ENCODE results near the gene KCNJ3.

The KCNJ3 gene

DNA sequence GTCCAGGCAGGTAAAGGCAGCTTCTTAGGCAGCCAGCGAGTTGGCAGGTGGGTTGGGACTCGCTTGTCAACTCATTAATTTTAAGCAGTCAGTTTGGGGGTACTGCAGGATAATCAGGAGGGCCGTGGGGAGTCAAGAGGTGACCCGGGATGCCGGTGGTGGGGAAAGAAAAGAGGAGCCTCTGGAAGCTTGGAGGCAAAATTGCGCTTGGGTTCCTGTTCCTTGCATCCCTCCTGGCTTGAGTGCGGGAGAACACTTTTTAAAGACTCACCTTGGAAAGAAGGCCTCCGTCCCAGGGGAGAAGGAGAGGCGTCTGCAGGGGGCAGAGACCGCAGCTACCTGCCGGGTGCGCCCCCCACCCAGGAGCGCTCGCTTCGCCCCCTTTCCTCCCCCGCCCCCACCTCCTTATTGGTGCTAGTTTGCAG is at the start of gene KCNJ3:
Gene KCNJ3 (plus strand): TSS at position 400 of the 425 bp plus-strand sequence. CDS start 81 bp downstream, outside the sequence.
- DNase-seq, result no peak

DNA sequence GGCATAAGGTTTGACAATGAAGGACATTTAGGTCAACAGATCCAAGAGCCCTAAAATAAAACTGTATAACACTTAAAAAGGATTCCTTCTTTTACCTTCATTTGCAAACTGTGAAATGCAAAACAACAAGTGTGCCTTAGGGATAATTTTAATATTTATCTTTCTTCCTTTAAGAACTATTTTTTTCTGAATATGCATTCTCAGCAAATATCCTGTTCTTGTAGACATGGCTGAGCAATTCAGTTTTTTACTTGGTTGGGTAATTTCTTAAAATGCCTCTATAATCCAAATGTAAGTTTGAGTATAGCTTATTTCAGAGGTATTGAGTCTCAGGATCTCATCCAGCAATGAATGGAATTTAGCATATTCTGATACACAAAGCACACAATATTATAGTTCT is 43.0 kb upstream of the KCNJ3 start:
- no peak for DNase-seq

DNA sequence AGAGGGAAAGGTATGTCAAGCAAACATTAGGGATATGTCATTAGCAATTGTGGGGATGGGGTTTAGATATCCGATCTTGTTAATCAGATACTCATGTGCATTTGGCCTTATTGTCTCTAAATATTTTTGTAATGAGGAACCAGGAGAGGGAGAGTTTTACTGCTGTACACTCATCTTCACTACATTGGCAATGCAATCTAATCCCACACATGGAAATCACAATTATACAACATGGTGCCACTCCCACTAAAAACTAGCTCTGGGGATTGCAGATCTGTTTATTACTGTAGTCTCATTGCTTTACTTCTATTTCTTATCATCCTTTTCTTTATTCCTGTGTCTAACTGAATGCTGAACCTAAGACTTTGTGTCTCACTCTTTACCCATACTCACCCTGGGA is 39.6 kb upstream of the KCNJ3 start:
- DNase-seq, result no peak

GRCh38 chr2:154664248-154664647 is 34.2 kb upstream of the KCNJ3 start:
- DNase-seq, result no peak

GRCh38 chr2:154670083-154670482 is 28.4 kb upstream of the KCNJ3 start:
- DNase-seq, result no peak

- no peak for DNase-seq
These were observed 24.8 kb upstream of the KCNJ3 start for GRCh38 chr2:154673694-154674093.

DNA sequence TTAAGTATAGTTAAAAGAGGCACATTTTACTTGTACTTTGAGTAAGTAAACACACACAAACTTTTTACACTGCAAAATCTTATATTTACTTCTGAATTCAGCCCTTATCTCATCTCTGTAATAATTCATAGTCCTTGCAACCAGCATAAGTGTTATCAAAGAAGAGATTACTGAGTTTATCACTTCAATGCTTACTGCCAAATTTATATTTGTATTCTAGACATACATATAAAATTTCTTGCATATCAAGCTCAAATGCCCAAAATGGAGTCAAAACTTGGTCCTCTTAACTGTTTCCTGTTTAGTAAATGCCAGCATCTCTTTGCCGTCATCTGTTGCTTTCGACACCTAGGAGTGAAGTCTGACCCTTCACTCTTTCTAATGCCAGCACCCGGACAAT is 21.1 kb upstream of the KCNJ3 start:
- DNase-seq, result no peak

DNA sequence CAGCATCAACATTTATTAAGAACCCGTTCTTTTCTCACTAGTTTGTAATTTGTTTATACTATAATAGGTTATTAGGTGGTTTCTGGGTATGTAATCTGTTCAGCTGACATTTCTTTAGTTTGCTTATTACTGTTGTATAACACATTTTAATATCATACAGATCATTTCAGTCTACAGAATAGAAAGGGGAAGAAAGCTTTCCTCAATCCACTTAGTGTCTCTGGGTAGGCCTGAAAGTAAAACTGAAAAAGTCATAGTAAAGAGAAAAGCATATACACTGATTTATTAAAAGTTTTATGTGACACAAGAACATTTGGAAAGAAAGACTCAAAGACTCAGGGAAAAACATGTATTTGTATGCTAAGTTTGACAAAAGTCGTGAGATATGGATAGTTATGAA is 16.8 kb upstream of the KCNJ3 start:
- DNase-seq, result no peak

GRCh38 chr2:154686162-154686561 is 12.3 kb upstream of the KCNJ3 start:
- DNase-seq, result no peak

DNA sequence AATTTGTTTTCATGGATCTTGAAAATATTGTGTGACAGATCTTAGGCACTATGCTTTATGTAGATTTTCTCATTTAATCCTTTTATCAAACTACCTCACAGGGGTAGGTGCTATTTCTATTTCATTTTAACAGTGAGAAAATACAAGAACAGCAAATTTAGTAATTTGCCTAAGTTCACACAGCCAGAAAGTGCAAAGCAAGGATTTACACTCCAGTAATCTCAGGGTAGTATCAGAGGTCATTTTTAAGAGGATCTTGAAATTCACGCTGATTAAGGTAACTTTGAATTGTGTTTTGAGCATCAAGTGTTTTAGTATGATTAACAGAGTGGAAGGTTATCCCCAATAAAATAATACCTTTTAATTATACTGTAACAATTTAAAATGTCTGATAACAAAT is 10.1 kb upstream of the KCNJ3 start:
- no peak for DNase-seq

- no peak for DNase-seq
These were observed 9.3 kb upstream of the KCNJ3 start for GRCh38 chr2:154689158-154689557.

DNA sequence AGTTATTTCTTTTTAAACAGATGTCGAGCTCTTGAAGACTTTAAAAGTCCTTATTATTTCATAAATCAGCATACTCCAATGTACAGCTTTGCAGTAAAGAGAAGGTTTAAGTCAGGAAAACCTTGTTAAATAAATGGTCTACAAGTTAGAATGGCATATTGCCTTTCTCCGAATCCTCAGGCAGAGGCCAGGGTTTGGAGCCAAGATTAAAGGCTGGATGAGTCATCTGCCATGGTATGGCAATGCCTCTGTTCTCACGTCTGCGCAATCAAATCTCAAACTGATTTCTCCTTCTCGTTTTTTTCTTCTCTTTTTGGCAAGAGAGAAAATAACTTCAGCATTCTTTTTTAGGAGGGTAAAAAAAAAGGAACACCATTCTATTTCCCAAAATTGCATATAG is 5.6 kb upstream of the KCNJ3 start:
- no peak for DNase-seq

GRCh38 chr2:154693741-154694340 is 4.7 kb upstream of the KCNJ3 start:
- no peak for DNase-seq

DNA sequence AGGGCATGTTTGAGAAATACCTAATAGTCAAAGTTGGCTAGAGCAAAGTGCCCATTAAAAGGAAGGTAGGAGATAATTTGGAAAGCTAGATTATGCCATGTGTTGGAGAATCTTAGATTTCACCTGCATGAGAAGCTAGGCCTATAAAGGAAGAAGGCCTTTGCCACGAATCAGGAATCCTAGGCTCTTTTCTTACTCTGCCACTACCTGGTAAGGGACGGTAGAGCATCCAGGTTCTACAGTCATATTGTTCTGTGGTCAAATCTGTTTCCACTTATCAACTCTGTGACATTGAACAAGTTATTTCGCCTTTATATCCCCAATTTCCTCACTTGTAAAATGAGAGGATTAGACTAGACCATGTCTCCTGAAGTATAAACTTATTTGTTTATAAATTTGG is 3.6 kb upstream of the KCNJ3 start:
- DNase-seq, result no peak

GRCh38 chr2:154696369-154696768 is 2.1 kb upstream of the KCNJ3 start:
- DNase-seq, result no peak

- DNase-seq, result no peak
These were observed 1.6 kb upstream of the KCNJ3 start for GRCh38 chr2:154696810-154697417.

- no peak for DNase-seq
These were observed 860 bp upstream of the KCNJ3 start for GRCh38 chr2:154697418-154698252.

DNA sequence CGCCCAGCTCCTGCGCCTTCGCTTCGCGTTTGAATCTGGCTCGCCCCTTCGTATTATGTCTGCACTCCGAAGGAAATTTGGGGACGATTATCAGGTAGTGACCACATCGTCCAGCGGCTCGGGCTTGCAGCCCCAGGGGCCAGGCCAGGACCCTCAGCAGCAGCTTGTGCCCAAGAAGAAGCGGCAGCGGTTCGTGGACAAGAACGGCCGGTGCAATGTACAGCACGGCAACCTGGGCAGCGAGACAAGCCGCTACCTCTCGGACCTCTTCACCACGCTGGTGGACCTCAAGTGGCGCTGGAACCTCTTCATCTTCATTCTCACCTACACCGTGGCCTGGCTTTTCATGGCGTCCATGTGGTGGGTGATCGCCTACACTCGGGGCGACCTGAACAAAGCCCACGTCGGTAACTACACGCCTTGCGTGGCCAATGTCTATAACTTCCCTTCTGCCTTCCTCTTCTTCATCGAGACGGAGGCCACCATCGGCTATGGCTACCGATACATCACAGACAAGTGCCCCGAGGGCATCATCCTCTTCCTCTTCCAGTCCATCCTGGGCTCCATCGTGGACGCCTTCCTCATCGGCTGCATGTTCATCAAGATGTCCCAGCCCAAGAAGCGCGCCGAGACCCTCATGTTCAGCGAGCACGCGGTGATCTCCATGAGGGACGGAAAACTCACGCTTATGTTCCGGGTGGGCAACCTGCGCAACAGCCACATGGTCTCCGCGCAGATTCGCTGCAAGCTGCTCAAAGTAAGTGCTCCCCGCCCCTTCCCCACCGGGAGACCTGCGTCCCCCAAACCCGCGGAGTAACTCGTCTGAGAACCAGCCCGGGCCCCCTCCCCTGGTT is 453 bp downstream of the KCNJ3 start:
- no peak for DNase-seq

DNA sequence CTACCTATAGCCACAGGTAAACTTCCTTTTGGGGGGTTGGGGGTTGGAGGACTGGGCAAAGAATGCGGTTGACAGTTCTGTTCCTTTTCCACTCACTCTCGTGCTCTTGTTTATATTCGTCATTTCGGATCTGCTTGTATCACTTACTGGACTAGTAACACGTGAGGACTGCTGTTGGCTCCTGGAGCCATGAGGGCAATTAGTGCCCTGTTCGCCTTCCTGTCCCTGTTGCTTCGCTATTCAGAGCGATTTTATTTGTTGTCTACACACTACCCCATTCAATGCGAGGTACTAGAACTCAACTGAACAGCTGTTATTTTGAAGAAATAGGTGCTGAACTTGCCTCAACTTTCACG is 1.1 kb downstream of the KCNJ3 start:
- no peak for DNase-seq

- no peak for DNase-seq
These were observed 1.6 kb downstream of the KCNJ3 start for GRCh38 chr2:154700136-154700535.

DNA sequence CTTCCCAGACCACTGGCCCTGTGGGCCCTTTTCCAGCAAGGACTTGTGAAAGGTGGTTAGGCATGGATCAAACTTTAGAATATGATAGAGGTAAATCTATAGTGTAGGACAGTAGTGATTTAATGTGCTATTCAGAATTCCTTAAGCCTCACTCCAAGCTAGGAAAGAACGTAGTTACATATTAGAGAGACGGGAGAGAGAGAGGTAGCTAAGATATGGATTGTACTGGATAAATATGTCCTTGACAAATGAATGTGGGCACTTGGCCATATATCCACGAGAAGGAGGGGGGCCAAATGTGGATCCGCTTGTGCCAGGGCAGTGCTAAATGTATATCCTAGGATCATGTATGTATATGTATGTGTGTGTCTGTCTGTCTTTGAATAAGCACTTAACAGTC is 6.5 kb downstream of the KCNJ3 start:
- DNase-seq, result no peak

GRCh38 chr2:154706660-154707059 is 8.2 kb downstream of the KCNJ3 start:
- no peak for DNase-seq

GRCh38 chr2:154707994-154708575 is 9.6 kb downstream of the KCNJ3 start:
- no peak for DNase-seq

Data from hematopoietic multipotent progenitor cell treated with erythropoietin and hydrocortisone succinate and interleukin-3 and kit ligand, for 4 days (in vitro differentiated cells).